Fibroblast of pulmonary artery (primary cell): ENCODE measurements around the gene DCHS1.

Experiments
- DNase-seq: peaks from one replicate; pipeline ENCODE4 v3.0.0-alpha.2; 2010; ENCODE audit warnings: low read depth
- H3K4me3 ChIP-seq: replicated peaks from 2 replicates; pipeline ENCODE4 v1.5.1; 2011; ENCODE audit warnings: low read depth, mild to moderate bottlenecking, control low read depth, low read length, moderate library complexity
- TF ChIP-seq, protein P1 (sequence below): IDR thresholded peaks from 2 replicates; pipeline ENCODE4 v1.5.1; 2011; ENCODE audit warnings: mild to moderate bottlenecking, control low read depth, low read length, inconsistent platforms; ENCODE audit errors: missing control alignments

DCHS1 gene

DNA sequence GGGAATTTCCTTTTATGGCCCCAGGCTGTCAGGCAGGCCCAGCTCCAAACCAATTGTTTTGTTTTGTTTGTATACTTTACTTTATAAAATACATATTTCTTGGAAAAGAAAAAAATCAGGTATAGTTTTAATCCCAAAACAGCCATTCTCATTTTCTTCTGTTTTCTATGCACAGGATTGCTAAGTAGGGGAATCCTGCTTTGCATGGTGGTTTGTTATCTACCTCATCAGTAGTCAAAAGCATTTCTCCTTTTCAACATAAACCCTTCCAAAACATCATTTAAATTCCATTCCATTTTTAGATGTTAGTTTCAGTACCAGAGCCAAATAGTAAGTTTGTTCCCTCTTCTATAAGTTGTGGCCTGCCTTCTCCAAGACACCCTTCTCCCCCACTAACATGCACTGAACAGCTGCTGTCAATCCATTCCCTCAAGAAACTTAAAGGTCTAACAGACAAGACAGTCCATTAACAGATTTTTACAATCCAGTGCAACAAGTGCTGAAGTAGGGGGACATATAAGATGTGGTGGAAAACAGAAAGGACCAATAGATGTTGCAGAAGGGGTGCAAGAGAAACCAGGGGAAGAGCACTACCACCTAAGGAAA is 48.3 kb downstream of the DCHS1 start:
- TF ChIP-seq, protein P1, sequence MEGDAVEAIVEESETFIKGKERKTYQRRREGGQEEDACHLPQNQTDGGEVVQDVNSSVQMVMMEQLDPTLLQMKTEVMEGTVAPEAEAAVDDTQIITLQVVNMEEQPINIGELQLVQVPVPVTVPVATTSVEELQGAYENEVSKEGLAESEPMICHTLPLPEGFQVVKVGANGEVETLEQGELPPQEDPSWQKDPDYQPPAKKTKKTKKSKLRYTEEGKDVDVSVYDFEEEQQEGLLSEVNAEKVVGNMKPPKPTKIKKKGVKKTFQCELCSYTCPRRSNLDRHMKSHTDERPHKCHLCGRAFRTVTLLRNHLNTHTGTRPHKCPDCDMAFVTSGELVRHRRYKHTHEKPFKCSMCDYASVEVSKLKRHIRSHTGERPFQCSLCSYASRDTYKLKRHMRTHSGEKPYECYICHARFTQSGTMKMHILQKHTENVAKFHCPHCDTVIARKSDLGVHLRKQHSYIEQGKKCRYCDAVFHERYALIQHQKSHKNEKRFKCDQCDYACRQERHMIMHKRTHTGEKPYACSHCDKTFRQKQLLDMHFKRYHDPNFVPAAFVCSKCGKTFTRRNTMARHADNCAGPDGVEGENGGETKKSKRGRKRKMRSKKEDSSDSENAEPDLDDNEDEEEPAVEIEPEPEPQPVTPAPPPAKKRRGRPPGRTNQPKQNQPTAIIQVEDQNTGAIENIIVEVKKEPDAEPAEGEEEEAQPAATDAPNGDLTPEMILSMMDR, result no peak
- no peak overlapping the region for H3K4me3 ChIP-seq
- DNase-seq, result no peak

DNA sequence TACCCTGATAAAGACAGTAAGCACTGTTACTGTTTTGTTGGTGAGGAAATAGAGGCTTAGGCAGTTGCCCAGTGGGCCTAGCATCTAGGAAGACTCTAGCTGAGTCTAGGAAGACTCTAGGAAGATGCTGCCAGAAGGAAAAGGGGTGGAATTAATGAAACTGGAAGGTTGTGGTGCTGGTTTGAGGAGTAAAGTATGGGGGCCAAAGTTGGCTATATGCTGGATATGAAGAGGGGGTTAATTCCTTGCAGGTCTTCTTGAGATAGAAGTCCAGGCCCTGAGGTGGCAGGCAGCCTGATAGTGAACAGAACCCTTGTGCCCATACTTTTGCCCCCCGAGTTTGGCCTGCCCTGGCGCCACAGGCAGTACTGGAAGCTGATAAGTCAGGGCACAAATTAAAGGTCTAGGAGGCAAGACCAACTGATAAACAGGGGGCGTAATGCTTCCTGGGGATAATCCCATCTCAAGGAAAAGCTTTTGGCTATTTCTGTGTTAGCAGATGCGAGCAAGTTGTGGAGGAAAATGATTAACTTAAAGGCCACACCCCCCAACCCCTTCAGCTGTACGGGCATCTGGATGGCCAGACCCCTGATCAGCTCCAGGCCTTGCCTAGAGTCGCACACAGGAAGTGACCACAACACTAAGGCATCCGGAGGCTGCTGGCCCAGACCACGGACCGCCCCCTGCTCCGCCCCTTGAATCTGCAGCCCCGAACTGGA is 49.0 kb downstream of the DCHS1 start:
- DNase-seq, result peak; percentile 95
- TF ChIP-seq, protein P1, result no peak
- peak overlapping the region; percentile 30 for H3K4me3 ChIP-seq

DNA sequence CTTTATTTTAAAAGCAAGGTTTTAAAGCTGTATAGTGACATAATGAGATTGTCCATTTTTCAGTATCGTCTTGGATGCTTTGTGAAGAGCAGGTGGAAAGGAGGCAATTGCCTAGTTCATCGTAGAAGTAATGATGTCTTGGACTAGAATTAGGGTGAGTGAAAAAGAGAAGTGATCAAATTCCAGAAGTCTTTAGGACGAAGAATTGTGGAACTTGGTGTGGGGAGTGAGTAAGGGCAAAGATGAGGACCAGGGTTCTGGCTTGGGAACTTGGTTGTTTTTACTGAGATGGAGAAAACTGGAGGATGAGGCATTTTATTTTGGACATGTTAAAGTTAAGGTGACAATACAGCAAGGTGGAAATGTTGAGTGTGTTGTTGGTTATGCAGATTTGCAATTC is 50.8 kb downstream of the DCHS1 start:
- TF ChIP-seq, protein P1, result no peak
- peak overlapping the region; percentile 99 for H3K4me3 ChIP-seq
- no peak for DNase-seq

DNA sequence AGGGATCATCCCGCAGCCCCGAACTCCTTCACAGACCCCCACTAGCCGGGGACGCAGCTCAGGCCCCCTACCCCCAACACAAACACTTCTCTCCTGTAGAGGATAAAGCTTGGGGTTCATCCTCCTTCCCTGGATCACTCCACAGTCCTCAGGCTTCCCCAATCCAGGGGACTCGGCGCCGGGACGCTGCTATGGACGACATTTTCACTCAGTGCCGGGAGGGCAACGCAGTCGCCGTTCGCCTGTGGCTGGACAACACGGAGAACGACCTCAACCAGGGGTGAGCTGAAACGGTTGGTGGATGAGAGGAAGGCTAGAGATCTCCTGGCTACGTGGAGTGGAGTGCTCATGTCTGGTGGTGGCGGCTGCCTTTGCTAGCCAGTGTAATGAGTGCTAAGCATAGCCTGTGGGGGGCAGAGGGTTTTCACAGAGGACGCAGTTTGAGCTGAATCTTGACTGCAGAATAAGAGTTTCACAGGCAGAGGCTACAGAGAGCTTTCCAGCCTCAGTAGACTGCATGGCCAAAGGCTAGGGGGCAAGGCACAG is 51.5 kb downstream of the DCHS1 start:
- peak; percentile 75 for DNase-seq
- TF ChIP-seq, protein P1, result peak; percentile 21
- H3K4me3 ChIP-seq, result peak overlapping the region; percentile 99

DNA sequence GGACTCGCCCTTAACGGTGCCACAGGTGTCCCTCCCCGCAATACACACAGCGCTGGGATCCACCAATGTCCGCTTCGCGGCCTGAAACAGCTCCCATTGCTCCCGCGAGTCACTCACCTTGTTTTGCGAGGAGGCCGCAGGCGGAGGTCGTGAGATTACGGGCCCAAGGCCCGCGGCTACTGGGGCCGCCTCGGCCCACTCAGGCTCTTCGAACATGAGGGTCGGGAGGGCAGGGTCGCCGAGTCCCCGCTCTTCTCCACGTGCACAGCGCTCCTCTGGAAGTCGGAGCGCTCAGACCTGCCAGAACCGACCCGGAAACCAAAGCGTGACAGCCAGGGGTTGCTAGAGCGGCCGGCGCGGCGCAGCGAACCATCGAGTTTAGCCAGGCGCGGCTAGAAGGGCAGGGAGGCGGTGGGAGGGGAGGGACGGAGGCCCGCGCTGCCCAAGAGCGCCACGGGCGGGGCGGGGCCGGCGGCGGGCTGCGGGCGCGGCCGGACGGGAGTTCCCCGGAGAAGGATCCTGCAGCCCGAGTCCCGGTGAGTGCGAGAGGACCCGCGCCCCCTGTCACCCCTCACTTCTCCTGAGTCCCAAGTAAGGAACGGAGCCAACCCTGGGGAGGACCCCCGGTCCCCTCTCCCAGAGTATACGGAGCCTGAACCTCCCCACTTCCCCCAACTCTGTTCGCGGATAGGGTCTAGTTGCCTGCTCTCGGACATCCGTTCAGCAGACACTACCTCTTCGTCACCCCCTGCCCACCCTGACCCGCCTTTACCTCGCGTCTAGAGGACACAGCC is 52.1 kb downstream of the DCHS1 start, which contains the start of the genes ILK and RRP8:
ILK (plus strand) TSS at position 488 of the 794 bp plus-strand sequence. CDS start 498 bp downstream, outside the sequence.
RRP8 (minus strand) TSS at position 330 of the 794 bp plus-strand sequence; CDS start at position 216, 114 bp downstream.
- TF ChIP-seq, protein P1, result peak; percentile 10
- H3K4me3 ChIP-seq, result peak within 1 kb of the TSS; percentile 99
- peak; percentile 92 for DNase-seq

DNA sequence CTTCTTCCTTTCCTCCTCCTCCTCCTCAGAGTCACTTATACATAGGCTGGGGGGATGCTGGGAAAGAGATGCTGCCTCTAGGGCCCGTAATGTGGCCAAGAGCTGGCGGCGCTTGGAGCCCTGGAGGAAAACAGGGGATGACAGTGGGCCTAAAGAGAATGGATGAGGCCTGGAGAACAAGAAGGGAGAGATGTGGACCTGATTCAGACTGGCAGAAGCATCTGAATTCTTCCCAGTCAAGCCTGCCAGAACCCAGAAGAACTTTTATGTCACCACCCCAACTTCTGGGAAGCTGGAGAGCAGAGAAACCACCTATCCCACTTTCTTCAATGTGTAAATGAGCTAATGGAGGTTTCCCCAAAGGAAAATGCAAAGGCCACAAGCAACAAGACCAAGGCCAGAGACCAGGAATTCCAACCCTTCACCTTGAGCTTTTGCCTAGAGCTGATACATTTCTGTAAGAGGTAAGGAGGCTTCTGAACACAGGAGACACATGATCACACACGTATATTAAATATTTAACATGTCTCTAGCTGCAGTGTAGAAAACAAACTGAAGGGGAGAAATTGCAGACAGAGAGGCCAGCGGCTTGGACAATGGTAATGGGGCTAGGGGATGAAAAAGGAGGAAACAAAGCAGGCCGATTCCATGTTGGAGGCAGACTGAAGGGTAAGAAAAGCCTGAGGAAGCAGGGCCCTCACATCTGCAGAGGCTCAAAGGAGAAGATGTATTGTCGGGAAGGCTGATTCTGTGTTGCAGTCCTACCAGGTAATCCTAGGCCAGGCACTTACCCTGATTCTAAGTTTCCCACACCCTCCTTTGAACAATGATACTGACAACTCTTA is 53.3 kb downstream of the DCHS1 start:
- DNase-seq, result no peak
- TF ChIP-seq, protein P1, result no peak

More for the DNA sequence above, 53.3 kb downstream of the DCHS1 start:
- H3K4me3 ChIP-seq, result peak overlapping the region; percentile 99
